HepG2 (cell line): ENCODE data around the gene BBC3. TPM values are rescaled to one million over a fixed set of nuclear protein-coding genes. Genes with fewer than 3 reads are reported as not detected.
A peak's percentile ranks its signal among the peaks of the same experiment; 100 is the strongest.

Experiments used
- ATAC-seq: fragments of 200-7000 bp; cut with Tn5 transposase; 3 replicates; pipeline ENCODE4 v1.9.1; 2020; ENCODE audit warnings: mild to moderate bottlenecking, moderate library complexity
- BruUV-seq: library from RNA; stranded (reverse); fragments of 400-500 nt; replicated peaks from 2 replicates; lab custom pipeline; 2021; lab: Mats Ljungman, UMichigan
- CTCF ChIA-PET: fragments of 300-600 bp; formaldehyde crosslinking; extraction: SDS; loops from one replicate; lab custom pipeline; 2021; ENCODE audit warnings: low total read pairs, inconsistent platforms, low intra/inter-chr PET ratio; lab: Yijun Ruan, JAX
- POLR2A ChIA-PET: fragments of 350-600 bp; sonication (Branson Sonifier 250); formaldehyde crosslinking; loops from one replicate; lab custom pipeline; 2020; ENCODE audit warnings: antibody characterized with exemption, inconsistent platforms; lab: Yijun Ruan, JAX
- DNase-seq: peaks from one replicate; pipeline ENCODE4 v3.0.0-alpha.2; 2015; ENCODE audit warnings: low spot score
- FAIRE-seq: peaks from 3 replicates; lab custom pipeline; 2011; peaks lifted over from hg19 to GRCh38; lab: Jason Lieb, UNC
- H2AFZ ChIP-seq: one replicate; pipeline ENCODE4 v1.6.1; 2011; ENCODE audit warnings: low read length, inconsistent platforms
- H3K27ac ChIP-seq: fragments of 300-600 bp; 3 replicates; pipeline ENCODE4 v1.8.0; 2011; ENCODE audit warnings: mixed run types, mild to moderate bottlenecking, mixed read lengths, low read length, inconsistent platforms; ENCODE audit not compliant: insufficient read depth; ENCODE audit errors: extremely low read length
- H3K27me3 ChIP-seq, 2 experiments: fragments of 200-600 bp in 1 of 2; 2 replicates in 1 of 2; 3 replicates in 1 of 2; pipeline versions ENCODE4 v1.6.0 to v1.8.0; 2011; ENCODE audit warnings: low read length in 2 of 2, mild to moderate bottlenecking in 2 of 2, moderate library complexity in 2 of 2, inconsistent platforms in 1 of 2; ENCODE audit not compliant: insufficient read depth in 2 of 2, control insufficient read depth in 1 of 2
- H3K36me3 ChIP-seq, 2 experiments: fragments of 200-600 bp in 1 of 2; replicated peaks in 1 of 2; 2 replicates in 1 of 2; 3 replicates in 1 of 2; pipeline versions ENCODE4 v1.5.1 to v1.8.0; 2011; ENCODE audit warnings: low read length in 2 of 2, inconsistent platforms in 1 of 2; ENCODE audit not compliant: insufficient read depth in 2 of 2, control insufficient read depth in 1 of 2
- H3K4me1 ChIP-seq: 2 replicates; pipeline ENCODE4 v1.5.1; 2012; ENCODE audit warnings: low read length, inconsistent platforms; ENCODE audit not compliant: insufficient read depth
- H3K4me2 ChIP-seq: 2 replicates; pipeline ENCODE4 v1.6.0; 2011; ENCODE audit warnings: low read depth, low read length, inconsistent platforms
- H3K4me3 ChIP-seq, 3 experiments: fragments of 200-600 bp in 1 of 3; sonication (generic), shearing (Covaris generic) in 1 of 3; replicated peaks in 1 of 3; 2 replicates each; pipeline ENCODE4 v1.5.1; 2011 to 2016; ENCODE audit warnings: low read length in 3 of 3, inconsistent platforms in 2 of 3, low read depth in 2 of 3, mild to moderate bottlenecking in 2 of 3, control low read depth in 1 of 3, mixed read lengths in 1 of 3; ENCODE audit not compliant: insufficient read depth in 1 of 3
- H3K79me2 ChIP-seq: one replicate; pipeline ENCODE4 v1.6.1; 2011; ENCODE audit warnings: low read length, inconsistent platforms; ENCODE audit not compliant: insufficient read depth
- H3K9ac ChIP-seq: 2 replicates; pipeline ENCODE4 v1.6.0; 2011; ENCODE audit warnings: mild to moderate bottlenecking, low read depth, low read length, inconsistent platforms; ENCODE audit not compliant: insufficient read depth
- H3K9me3 ChIP-seq: 2 replicates; pipeline ENCODE4 v1.5.1; 2012; ENCODE audit warnings: mild to moderate bottlenecking, low read length
- H4K20me1 ChIP-seq: 2 replicates; pipeline ENCODE4 v1.6.0; 2011; ENCODE audit warnings: inconsistent platforms, mild to moderate bottlenecking, low read length, moderate library complexity; ENCODE audit not compliant: insufficient read depth
- ADNP ChIP-seq: sonication (generic); formaldehyde crosslinking; IDR thresholded peaks from 2 replicates; pipeline ENCODE4 v1.4.0; 2020; ENCODE audit warnings: missing genetic modification reagents
- ARNTL ChIP-seq: sonication (generic); formaldehyde crosslinking; IDR thresholded peaks from 2 replicates; pipeline ENCODE4 v1.4.0; 2020; ENCODE audit warnings: mild to moderate bottlenecking, missing genetic modification reagents
- ATF7-NPFF ChIP-seq: sonication (generic); formaldehyde crosslinking; IDR thresholded peaks from 2 replicates; pipeline ENCODE4 v1.8.1; 2023; ENCODE audit warnings: mild to moderate bottlenecking, low read depth, missing genetic modification reagents, moderate library complexity
- CCDC6 ChIP-seq: sonication (generic); formaldehyde crosslinking; IDR thresholded peaks from 2 replicates; pipeline ENCODE4 v1.8.1; 2022; ENCODE audit warnings: mild to moderate bottlenecking, missing genetic modification reagents, moderate library complexity
- FOXA1 ChIP-seq, 2 experiments: fragments of 450-650 bp in 1 of 2; sonication (generic) in 1 of 2; formaldehyde crosslinking in 1 of 2; IDR thresholded peaks; 2 replicates each; pipeline versions ENCODE4 v1.4.0 to v1.6.1; 2016 to 2020; ENCODE audit warnings: missing genetic modification reagents in 1 of 2
- FOXO1 ChIP-seq: sonication (generic); formaldehyde crosslinking; IDR thresholded peaks from 2 replicates; pipeline ENCODE4 v1.4.0; 2020; ENCODE audit warnings: missing genetic modification reagents
- GABPB1 ChIP-seq: IDR thresholded peaks from 2 replicates; pipeline ENCODE4 v1.6.1; 2016; ENCODE audit warnings: mild to moderate bottlenecking, missing genetic modification reagents, moderate library complexity, missing compliant biosample characterization
- JUND ChIP-seq: sonication (generic); formaldehyde crosslinking; IDR thresholded peaks from 2 replicates; pipeline ENCODE4 v1.8.0; 2022; ENCODE audit warnings: mild to moderate bottlenecking, missing genetic modification reagents
- MAZ ChIP-seq, 2 experiments: sonication (generic) in 1 of 2; formaldehyde crosslinking in 1 of 2; IDR thresholded peaks; 2 replicates each; pipeline versions ENCODE4 v1.5.0 to v1.6.1; 2012 to 2020; ENCODE audit warnings: low read depth in 2 of 2, mild to moderate bottlenecking in 2 of 2, borderline replicate concordance in 1 of 2, improper control_type of control experiment in 1 of 2, low read length in 1 of 2, missing genetic modification reagents in 1 of 2, moderate library complexity in 1 of 2
- PBX3 ChIP-seq: sonication (generic); formaldehyde crosslinking; IDR thresholded peaks from 2 replicates; pipeline ENCODE4 v1.8.1; 2023; ENCODE audit warnings: missing genetic modification reagents, inconsistent platforms, borderline replicate concordance
- PRDM4 ChIP-seq: sonication (generic); formaldehyde crosslinking; IDR thresholded peaks from 2 replicates; pipeline ENCODE4 v1.9.0; 2021; ENCODE audit warnings: missing genetic modification reagents, borderline replicate concordance
- ZMAT3 ChIP-seq: sonication (generic); formaldehyde crosslinking; conservative IDR thresholded peaks from 2 replicates; pipeline ENCODE4 v1.7.0; 2021; ENCODE audit warnings: missing genetic modification reagents
- ZNF441 ChIP-seq: sonication (generic); formaldehyde crosslinking; IDR thresholded peaks from 2 replicates; pipeline ENCODE4 v1.7.0; 2021; ENCODE audit warnings: missing genetic modification reagents, borderline replicate concordance
- ZNF552 ChIP-seq: sonication (generic); formaldehyde crosslinking; IDR thresholded peaks from 2 replicates; pipeline ENCODE4 v1.9.0; 2022; ENCODE audit warnings: missing genetic modification reagents, mild to moderate bottlenecking, borderline replicate concordance
- ZNF563 ChIP-seq: sonication (generic); formaldehyde crosslinking; IDR thresholded peaks from 2 replicates; pipeline ENCODE4 v1.8.0; 2022; ENCODE audit warnings: mild to moderate bottlenecking, moderate library complexity, missing genetic modification reagents
- WGBS: methylation state at CpG from one replicate; pipeline ENCODE4 v1.1.6; 2017; ENCODE audit warnings: low lambda C conversion rate; 5-methylcytosine and 5-hydroxymethylcytosine counted together
- in situ Hi-C: cut with HindIII; loops from 2 replicates; pipeline ENCODE4 v1.10.0; 2017; ENCODE audit warnings: low pct_unique_long_range_greater_than_20kb; ENCODE audit not compliant: extremely low pct_ligation_motif_present
- intact Hi-C: fragments of 100-400 bp; cut with micrococcal nuclease; formaldehyde crosslinking; loops from one replicate; pipeline ENCODE4 v1.10.0; 2022; ENCODE audit not compliant: unreplicated experiment
- polyA plus RNA-seq, 8 experiments: library from polyadenylated mRNA; depleted of rRNA in 3 of 8; stranded (reverse) in 7 of 8; unstranded in 1 of 8; fragments of >200 nt; fragmentation: Illumina TruSeq in 4 of 8; extraction: Trizol in 4 of 8; gene quantifications; 2 replicates each; pipeline versions ENCODE4 v1.2.1 to v1.2.3, GENCODE V29; 2011 to 2016; ENCODE audit warnings: low read depth in 4 of 8, missing spikeins in 1 of 8, mixed read lengths in 1 of 8; ENCODE audit not compliant: insufficient read depth in 1 of 8
- total RNA-seq, 5 experiments: library from RNA; depleted of rRNA; stranded (reverse); fragments of >200 nt; fragmentation: Illumina TruSeq; extraction: Trizol; gene quantifications; 2 replicates each; pipeline ENCODE4 v1.2.3, GENCODE V29; 2016; ENCODE audit warnings: low read depth in 1 of 5

Gene BBC3
- total and polyA plus RNA-seq, 2 of the 13 experiments (the other 11 are each of a cell fraction or from before 2014, with no cell fraction given), result 6.1 to 8.8 TPM

GRCh38 chr19:47231215-47232054 is 436 bp upstream of the BBC3 start (continued):
- no peak for TF ChIP-seq PRDM4 (CRISPR knock-in tag)
- TF ChIP-seq ZNF552 (CRISPR knock-in tag), result peak; percentile 66

- no peak for ATAC-seq
- H3K79me2 ChIP-seq, result peaks cover 21% of the 10 kb centered on the region
- intact Hi-C loops (no loop called here), in situ Hi-C loops (no loop called here)
- H3K36me3 ChIP-seq, result peaks cover 0 to 1% of the 10 kb centered on the region in 2 experiments; a peak in 2 of 5 replicates
- H3K27me3 ChIP-seq, result peaks cover 0 to 4% of the 10 kb centered on the region in 2 experiments; a peak in 1 of 5 replicates
- H3K4me2 ChIP-seq, result peak overlapping the region; percentile 94
- WGBS, result 0% methylated on average over 7 of the region's 84 CpGs
- peak; percentile 32 for DNase-seq
- peaks cover 20% of the 10 kb centered on the region for H4K20me1 ChIP-seq
- FAIRE-seq, result no peak
- BruUV-seq, result no TSS peak
- H2AFZ ChIP-seq, result no peak overlapping the region
- ChIA-PET POLR2A (no interaction called here), CTCF (interaction anchor here (2.5 kb wide), 1 partner anchor 14 kb away, joined by 13 read pairs; no protein-coding TSS in a partner anchor)
- H3K4me3 ChIP-seq, result peak overlapping the region; percentile 94 to 100 (median 95)
- H3K27ac ChIP-seq, result peak overlapping the region; percentile 93
- H3K9me3 ChIP-seq, result no peaks in the 10 kb centered on the region
- peak overlapping the region; percentile 99 for H3K9ac ChIP-seq
- peaks cover 40% of the 10 kb centered on the region for H3K4me1 ChIP-seq
- peak; percentile 44; the same call in 1 of the 2 replicates for TF ChIP-seq CCDC6 (CRISPR knock-in tag)
- TF ChIP-seq ZMAT3 (CRISPR knock-in tag), result peak; percentile 42; the same call in 1 of the 2 replicates
- peak; percentile 76 for TF ChIP-seq FOXO1 (CRISPR knock-in tag)
- no peak for TF ChIP-seq ADNP
- no peak for TF ChIP-seq ARNTL (CRISPR knock-in tag)
- TF ChIP-seq JUND, result 0 out of 2 replicates have a peak, but pooled peaks have one; percentile 8
- peak; percentile 53; the same call in 1 of the 2 replicates for TF ChIP-seq ATF7-NPFF (CRISPR knock-in tag)
- no peak for TF ChIP-seq ZNF441 (CRISPR knock-in tag)
- peak; percentile 49; the same call in 1 of the 2 replicates for TF ChIP-seq GABPB1 (CRISPR knock-in tag)
- peak; percentile 19; the same call in 1 of the 2 replicates for TF ChIP-seq ZNF563 (CRISPR knock-in tag)
- no peak for TF ChIP-seq FOXA1 (IDR thresholded peaks at IDR 0.05)
- peak; percentile 76 for TF ChIP-seq FOXA1 (CRISPR knock-in tag; IDR thresholded peaks at IDR 0.05)
- TF ChIP-seq MAZ (IDR thresholded peaks at IDR 0.05; ENCODE audit: borderline replicate concordance, low read depth, low read length), result no peak
- TF ChIP-seq MAZ (CRISPR knock-in tag; IDR thresholded peaks at IDR 0.05; ENCODE audit: low read depth), result peak; percentile 35; the same call in 1 of the 2 replicates
- TF ChIP-seq PBX3 (CRISPR knock-in tag), result no peak
Observed at GRCh38 chr19:47230054-47230920, 712 bp downstream of the BBC3 start.
